SK-N-SH treated with all-trans-retinoic acid at 6 μM for 48 hours (cell line): ENCODE measurements around the gene ANKHD1.

Source experiments
- BACH2 ChIP-seq: fragments of 250-450 bp; sonication (Bioruptor Pico); IDR thresholded peaks from 2 replicates; pipeline ENCODE4 v1.9.0; 2021; ENCODE audit warnings: mild to moderate bottlenecking, borderline replicate concordance
- CSDC2 ChIP-seq: fragments of 250-450 bp; sonication (Bioruptor Pico); IDR thresholded peaks from 2 replicates; pipeline ENCODE4 v1.5.0; 2020; ENCODE audit warnings: mild to moderate bottlenecking, moderate library complexity
- GLIS3 ChIP-seq: fragments of 250-450 bp; sonication (Bioruptor Pico); IDR thresholded peaks from 2 replicates; pipeline ENCODE4 v1.5.0; 2020; ENCODE audit warnings: mild to moderate bottlenecking, moderate library complexity
- PPARA ChIP-seq: fragments of 250-450 bp; sonication (Bioruptor Pico); IDR thresholded peaks from 2 replicates; pipeline ENCODE4 v1.5.0; 2020; ENCODE audit warnings: mild to moderate bottlenecking, borderline replicate concordance
- TCF4 ChIP-seq: fragments of 250-450 bp; sonication (Bioruptor Pico); IDR thresholded peaks from 2 replicates; pipeline ENCODE4 v1.8.0; 2021; ENCODE audit warnings: mild to moderate bottlenecking, moderate library complexity, borderline replicate concordance
- TOX ChIP-seq: fragments of 250-450 bp; sonication (Bioruptor Pico); IDR thresholded peaks from 2 replicates; pipeline ENCODE4 v1.8.0; 2021; ENCODE audit warnings: mild to moderate bottlenecking, moderate library complexity, borderline replicate concordance
- TSHZ2 ChIP-seq: fragments of 250-450 bp; sonication (Bioruptor Pico); IDR thresholded peaks from 2 replicates; pipeline ENCODE4 v1.5.0; 2020; ENCODE audit warnings: mild to moderate bottlenecking, moderate library complexity
- ZC3H10 ChIP-seq: fragments of 250-450 bp; sonication (Bioruptor Pico); IDR thresholded peaks from 2 replicates; pipeline ENCODE4 v1.5.1; 2021; ENCODE audit warnings: mild to moderate bottlenecking, moderate library complexity
- ZFP3 ChIP-seq: fragments of 250-450 bp; sonication (Bioruptor Pico); IDR thresholded peaks from 2 replicates; pipeline ENCODE4 v1.5.0; 2020; ENCODE audit warnings: mild to moderate bottlenecking, moderate library complexity
- ZFP30 ChIP-seq: fragments of 450-650 bp; formaldehyde crosslinking; IDR thresholded peaks from 2 replicates; pipeline ENCODE4 v1.5.0; 2022; ENCODE audit warnings: mild to moderate bottlenecking, moderate library complexity
- ZNF565 ChIP-seq: fragments of 450-650 bp; formaldehyde crosslinking; conservative IDR thresholded peaks from 2 replicates; pipeline ENCODE4 v1.5.0; 2020; ENCODE audit warnings: low read depth, mild to moderate bottlenecking, moderate library complexity
- ZNF70 ChIP-seq: fragments of 450-650 bp; formaldehyde crosslinking; IDR thresholded peaks from 2 replicates; pipeline ENCODE4 v1.5.0; 2020; ENCODE audit warnings: mild to moderate bottlenecking, moderate library complexity
- TF ChIP-seq, protein P1 (sequence below): fragments of 250-450 bp; sonication (Bioruptor Pico); IDR thresholded peaks from 2 replicates; pipeline ENCODE4 v1.5.1; 2020; ENCODE audit warnings: low read depth, mild to moderate bottlenecking, moderate library complexity
- TF ChIP-seq, protein P2 (sequence below): fragments of 250-450 bp; sonication (Bioruptor Pico); IDR thresholded peaks from 2 replicates; pipeline ENCODE4 v1.8.0; 2020; ENCODE audit warnings: mild to moderate bottlenecking, moderate library complexity, borderline replicate concordance

DNA sequence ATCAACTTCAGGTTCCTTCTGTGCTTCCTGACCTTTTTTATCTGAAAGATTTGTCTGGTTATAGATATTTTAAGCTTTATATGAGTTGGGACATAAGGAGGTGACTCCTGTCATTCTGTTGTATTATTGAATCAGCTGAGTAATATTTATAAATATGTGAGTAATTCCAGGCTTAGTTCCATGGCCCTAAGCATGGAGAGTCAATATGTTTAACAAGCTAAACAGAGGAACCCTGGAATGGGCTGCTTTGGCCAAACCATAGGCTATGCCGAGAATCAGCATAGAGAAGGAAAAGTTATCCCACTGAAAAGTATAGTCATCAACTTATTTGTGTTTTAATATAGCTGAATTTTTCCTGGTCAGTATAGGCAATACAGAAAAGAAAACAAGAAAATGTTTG, 138.6 kb downstream of the ANKHD1 start:
- TF ChIP-seq GLIS3 (CRISPR knock-in tag) = no peak
- TF ChIP-seq ZFP3 (CRISPR knock-in tag) = no peak
- TF ChIP-seq PPARA (CRISPR knock-in tag) = no peak
- TF ChIP-seq, protein P1, sequence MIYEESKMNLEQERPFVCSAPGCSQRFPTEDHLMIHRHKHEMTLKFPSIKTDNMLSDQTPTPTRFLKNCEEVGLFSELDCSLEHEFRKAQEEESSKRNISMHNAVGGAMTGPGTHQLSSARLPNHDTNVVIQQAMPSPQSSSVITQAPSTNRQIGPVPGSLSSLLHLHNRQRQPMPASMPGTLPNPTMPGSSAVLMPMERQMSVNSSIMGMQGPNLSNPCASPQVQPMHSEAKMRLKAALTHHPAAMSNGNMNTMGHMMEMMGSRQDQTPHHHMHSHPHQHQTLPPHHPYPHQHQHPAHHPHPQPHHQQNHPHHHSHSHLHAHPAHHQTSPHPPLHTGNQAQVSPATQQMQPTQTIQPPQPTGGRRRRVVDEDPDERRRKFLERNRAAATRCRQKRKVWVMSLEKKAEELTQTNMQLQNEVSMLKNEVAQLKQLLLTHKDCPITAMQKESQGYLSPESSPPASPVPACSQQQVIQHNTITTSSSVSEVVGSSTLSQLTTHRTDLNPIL (CRISPR knock-in tag) = no peak
- TF ChIP-seq TSHZ2 = no peak
- no peak for TF ChIP-seq ZC3H10 (CRISPR knock-in tag)
- no peak for TF ChIP-seq TOX (CRISPR knock-in tag)
- TF ChIP-seq ZFP30 (CRISPR knock-in tag) = no peak
- TF ChIP-seq, protein P2, sequence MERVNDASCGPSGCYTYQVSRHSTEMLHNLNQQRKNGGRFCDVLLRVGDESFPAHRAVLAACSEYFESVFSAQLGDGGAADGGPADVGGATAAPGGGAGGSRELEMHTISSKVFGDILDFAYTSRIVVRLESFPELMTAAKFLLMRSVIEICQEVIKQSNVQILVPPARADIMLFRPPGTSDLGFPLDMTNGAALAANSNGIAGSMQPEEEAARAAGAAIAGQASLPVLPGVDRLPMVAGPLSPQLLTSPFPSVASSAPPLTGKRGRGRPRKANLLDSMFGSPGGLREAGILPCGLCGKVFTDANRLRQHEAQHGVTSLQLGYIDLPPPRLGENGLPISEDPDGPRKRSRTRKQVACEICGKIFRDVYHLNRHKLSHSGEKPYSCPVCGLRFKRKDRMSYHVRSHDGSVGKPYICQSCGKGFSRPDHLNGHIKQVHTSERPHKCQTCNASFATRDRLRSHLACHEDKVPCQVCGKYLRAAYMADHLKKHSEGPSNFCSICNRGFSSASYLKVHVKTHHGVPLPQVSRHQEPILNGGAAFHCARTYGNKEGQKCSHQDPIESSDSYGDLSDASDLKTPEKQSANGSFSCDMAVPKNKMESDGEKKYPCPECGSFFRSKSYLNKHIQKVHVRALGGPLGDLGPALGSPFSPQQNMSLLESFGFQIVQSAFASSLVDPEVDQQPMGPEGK = no peak
- TF ChIP-seq ZNF70 (CRISPR knock-in tag) = no peak
- no peak for TF ChIP-seq ZNF565 (CRISPR knock-in tag)
- no peak for TF ChIP-seq CSDC2 (CRISPR knock-in tag)
- TF ChIP-seq BACH2 (CRISPR knock-in tag) = no peak
- TF ChIP-seq TCF4 = no peak
